Inferior parietal cortex (tissue), 1 donor: ENCODE measurements around the gene SEC31A.
A peak's percentile ranks its signal among the peaks of the same experiment; 100 is the strongest.
"Not testable (repeated sequence)": the region's sequence is repeated elsewhere in the genome, so short reads cannot be mapped to it uniquely, and the experiment has no call there.

Source experiments
- DNase-seq: peaks from one replicate; pipeline ENCODE4 v3.0.0-alpha.2; 2016; ENCODE audit errors: extremely low spot score

SEC31A gene, protein sequence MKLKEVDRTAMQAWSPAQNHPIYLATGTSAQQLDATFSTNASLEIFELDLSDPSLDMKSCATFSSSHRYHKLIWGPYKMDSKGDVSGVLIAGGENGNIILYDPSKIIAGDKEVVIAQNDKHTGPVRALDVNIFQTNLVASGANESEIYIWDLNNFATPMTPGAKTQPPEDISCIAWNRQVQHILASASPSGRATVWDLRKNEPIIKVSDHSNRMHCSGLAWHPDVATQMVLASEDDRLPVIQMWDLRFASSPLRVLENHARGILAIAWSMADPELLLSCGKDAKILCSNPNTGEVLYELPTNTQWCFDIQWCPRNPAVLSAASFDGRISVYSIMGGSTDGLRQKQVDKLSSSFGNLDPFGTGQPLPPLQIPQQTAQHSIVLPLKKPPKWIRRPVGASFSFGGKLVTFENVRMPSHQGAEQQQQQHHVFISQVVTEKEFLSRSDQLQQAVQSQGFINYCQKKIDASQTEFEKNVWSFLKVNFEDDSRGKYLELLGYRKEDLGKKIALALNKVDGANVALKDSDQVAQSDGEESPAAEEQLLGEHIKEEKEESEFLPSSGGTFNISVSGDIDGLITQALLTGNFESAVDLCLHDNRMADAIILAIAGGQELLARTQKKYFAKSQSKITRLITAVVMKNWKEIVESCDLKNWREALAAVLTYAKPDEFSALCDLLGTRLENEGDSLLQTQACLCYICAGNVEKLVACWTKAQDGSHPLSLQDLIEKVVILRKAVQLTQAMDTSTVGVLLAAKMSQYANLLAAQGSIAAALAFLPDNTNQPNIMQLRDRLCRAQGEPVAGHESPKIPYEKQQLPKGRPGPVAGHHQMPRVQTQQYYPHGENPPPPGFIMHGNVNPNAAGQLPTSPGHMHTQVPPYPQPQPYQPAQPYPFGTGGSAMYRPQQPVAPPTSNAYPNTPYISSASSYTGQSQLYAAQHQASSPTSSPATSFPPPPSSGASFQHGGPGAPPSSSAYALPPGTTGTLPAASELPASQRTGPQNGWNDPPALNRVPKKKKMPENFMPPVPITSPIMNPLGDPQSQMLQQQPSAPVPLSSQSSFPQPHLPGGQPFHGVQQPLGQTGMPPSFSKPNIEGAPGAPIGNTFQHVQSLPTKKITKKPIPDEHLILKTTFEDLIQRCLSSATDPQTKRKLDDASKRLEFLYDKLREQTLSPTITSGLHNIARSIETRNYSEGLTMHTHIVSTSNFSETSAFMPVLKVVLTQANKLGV

GRCh38 chr4:82890901-82891706 lies at the start of gene SEC31A:
Gene SEC31A, minus strand, starts transcription at chr4:82891153. Its CDS starts 9,217 bp downstream, at chr4:82881936.
- DNase-seq = peak; percentile 95

- no peak for DNase-seq
Observed at GRCh38 chr4:82939414-82939813, 48.5 kb upstream of the SEC31A start.

GRCh38 chr4:82934441-82934840 lies 43.5 kb upstream of the SEC31A start:
- no peak for DNase-seq

- DNase-seq = no peak
Observed at GRCh38 chr4:82930848-82931755, 40.1 kb upstream of the SEC31A start.

DNA sequence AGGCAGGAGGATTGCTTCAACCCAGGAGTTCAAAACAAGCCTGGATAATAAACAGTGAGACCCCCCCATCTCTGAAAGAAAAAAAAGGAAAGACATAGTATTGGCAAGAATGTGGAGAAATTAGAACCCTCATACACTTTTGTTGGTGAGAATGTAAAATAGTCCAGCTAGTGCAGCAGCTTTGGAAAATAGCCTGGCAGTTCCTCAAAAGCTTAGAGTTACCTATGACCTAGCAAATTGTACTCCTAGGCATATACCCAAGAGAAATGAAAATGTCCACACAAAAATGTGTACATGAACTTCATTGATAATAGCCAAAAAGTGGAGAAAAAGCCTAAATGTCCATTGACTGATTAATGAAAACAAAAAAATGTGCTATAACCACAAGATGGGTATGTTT lies 30.8 kb upstream of the SEC31A start:
- DNase-seq = no peak

- no peak for DNase-seq
Observed at GRCh38 chr4:82919386-82919785, 28.4 kb upstream of the SEC31A start.

DNA sequence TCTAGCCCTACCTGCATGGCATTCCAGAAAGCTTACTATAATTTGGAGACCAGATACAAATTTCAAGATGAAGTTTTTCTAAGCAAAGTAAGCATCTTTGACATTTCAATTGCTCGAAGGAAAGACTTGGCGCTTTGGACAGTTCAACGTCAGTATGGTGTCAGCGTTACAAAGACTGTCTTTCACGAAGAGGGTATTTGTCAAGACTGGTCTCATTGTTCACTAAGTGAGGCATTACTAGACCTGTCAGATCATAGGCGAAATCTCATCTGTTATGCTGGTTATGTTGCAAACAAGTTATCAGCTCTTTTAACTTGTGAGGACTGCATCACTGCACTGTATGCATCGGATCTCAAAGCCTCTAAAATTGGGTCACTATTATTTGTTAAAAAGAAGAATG lies 27.1 kb upstream of the SEC31A start:
- peak; percentile 34 for DNase-seq

DNA sequence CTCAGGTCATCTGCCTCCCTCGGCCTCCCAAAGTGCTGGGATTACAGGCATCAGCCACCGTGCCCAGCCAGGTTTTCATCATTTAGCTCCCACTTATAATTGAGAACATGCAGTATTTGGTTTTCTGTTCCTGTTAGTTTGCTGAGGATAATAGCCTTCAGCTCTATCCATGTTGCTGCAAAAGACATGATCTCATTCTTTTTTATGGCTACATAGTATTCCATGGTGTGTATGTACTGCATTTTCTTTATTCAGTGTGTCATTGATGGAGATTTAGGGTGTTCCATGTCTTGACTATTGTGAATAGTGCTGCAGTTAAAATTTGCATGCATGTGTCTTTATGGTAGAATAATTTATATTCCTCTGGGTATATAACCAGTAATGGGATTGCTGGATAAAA lies 23.0 kb upstream of the SEC31A start:
- DNase-seq = not testable (repeated sequence)

GRCh38 chr4:82913305-82913704 lies 22.4 kb upstream of the SEC31A start:
- DNase-seq = no peak

DNA sequence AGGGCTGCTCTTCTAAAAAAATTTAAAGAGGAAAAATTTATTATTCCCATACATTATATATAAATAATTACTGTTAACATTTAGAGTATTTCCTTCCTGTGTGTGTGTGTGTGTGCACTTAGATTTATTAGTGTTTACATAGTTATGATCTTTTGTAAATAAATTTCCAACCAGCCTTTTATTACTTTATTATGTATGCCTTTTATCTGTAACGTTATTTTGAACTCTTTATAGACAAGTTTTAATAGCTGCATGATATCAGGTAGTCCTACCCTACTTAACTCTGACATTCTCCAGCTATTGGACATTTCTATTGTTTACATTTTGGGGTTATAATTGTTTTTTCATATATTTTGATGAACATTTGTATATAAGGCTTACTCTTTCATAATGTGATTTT lies 18.4 kb upstream of the SEC31A start:
- DNase-seq = no peak

GRCh38 chr4:82906469-82906868 lies 15.5 kb upstream of the SEC31A start:
- no peak for DNase-seq

DNA sequence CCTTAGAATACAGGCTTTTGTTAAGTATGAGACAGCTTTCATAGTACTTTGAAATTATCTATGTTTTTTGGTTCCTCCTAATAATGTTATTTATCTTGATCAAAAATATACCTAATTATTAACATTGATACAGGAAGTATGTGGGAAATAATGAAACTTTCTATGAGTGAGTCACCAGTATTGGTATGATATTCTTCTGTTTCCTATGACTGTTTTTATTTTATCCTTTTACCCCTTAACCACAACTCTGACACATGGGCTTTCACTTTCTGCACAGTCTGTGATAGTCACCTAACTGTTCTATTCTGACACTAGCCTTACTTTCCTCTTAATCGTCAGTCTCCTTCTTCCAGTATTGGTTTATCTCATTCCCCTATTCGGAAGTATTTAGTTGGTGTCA lies 14.3 kb upstream of the SEC31A start:
- no peak for DNase-seq

- no peak for DNase-seq
Observed at GRCh38 chr4:82903737-82904136, 12.8 kb upstream of the SEC31A start.

GRCh38 chr4:82901183-82901718 lies 10.3 kb upstream of the SEC31A start:
- no peak for DNase-seq

DNA sequence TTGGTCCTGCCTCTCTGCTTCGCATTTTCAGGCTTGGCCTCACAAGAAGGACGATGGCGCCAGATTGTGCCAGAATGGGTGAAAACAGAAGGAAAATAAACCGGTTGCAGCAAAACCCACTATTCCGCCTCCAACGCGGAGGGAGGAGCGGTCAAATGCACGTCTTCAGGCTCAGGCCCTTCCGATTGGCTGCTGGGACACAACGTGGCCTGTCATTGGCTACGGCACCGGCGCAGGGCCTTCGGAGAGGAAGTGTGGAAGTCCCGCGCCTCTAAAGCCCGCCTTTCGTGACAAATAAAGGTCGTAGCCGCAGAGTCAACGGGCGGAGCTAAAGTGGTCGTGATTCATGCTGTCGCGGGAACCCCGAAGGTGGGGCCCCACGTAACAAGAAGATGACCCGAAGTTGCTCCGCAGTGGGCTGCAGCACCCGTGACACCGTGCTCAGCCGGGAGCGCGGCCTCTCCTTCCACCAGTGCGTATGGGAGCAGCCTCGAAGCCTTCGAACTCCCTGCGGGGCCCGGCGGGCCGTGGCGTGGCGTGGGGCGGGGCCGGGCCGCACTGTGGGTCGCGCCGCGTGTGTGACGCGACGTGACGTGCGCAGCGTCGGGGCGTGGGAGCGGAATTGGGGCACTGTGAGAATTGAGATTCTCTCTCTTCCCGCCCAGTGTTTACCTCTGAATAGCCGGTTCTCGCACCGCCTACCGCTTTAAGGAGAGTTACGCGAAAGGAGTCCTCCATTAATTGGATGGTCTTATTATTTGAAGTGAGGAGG lies 9.6 kb upstream of the SEC31A start, which contains the start of gene THAP9:
Gene THAP9 (plus strand): TSS at position 325 of the 772 bp plus-strand sequence. CDS start 68 bp downstream, at position 393.
- peak; percentile 99 for DNase-seq

DNA sequence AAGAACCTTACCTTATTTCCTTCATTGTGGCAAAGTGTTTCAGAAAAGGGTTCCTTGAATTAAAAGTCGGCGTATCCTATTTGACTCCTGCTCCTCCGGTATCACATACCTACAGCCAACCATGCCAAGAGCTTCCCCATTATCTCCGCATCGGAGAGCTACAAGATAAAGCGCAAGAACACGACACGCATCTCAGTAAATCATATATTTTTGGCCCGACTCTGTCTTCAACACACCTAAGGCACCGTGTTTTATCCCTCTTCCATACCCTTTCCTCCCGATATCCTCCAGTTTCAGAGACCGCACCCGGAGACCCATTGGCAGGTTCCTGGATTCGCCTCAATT lies 9.1 kb upstream of the SEC31A start:
- DNase-seq = no peak

DNA sequence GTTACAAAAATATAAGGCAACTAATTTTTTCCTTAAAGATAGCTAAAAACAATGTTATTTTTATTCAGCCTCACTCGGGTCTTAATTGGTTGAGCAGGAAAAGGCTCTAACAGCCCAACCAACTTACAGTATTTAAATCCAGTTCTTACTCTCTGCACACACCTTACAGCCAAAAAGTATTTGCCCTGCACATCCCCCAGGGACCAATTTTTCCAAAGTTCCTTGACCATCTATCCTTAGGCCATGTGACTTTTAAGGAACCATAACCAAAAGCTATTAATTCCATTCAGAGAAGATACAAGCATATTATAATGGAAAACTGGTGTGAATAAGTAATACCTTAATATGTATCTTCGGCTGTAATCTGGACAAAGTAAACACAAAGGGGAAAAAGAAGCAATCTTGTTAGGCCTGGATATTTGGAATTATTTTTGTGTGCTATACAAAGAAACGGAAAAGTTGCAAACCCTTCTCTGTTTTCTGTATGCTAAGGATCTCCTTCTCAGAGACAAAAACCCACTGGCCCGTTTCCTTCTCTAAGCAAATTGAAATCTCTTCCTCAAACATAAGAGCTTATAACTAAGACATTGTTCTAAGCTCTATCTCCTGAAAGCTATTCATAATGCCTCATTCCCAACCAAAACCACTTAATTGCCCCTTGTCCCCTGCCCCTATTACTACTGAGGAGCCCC lies 8.6 kb upstream of the SEC31A start:
- DNase-seq = no peak
